Small intestine (tissue), 7 donors: ENCODE measurements around the gene GUCA1A. TPM values are rescaled to one million over a fixed set of nuclear protein-coding genes. Genes with fewer than 3 reads are reported as not detected.

Experiments
- DNase-seq, 2 donors: peaks; one replicate each; pipeline versions ENCODE4 v3.0.0 to v3.0.0-alpha.2; 2013
- FAIRE-seq: peaks from 2 replicates; lab custom pipeline; 2012; peaks lifted over from hg19 to GRCh38; lab: Jason Lieb, UNC
- H3K27ac ChIP-seq, 3 donors: one replicate each; pipeline ENCODE4 v1.5.1; 2013; ENCODE audit warnings: low read length in 2 of 3, mild to moderate bottlenecking in 2 of 3, control low read depth in 1 of 3, inconsistent platforms in 1 of 3, low read depth in 1 of 3, moderate library complexity in 1 of 3
- H3K27me3 ChIP-seq, 3 donors: one replicate each; pipeline ENCODE4 v1.6.1; 2013; ENCODE audit warnings: low read length in 3 of 3, inconsistent platforms in 1 of 3; ENCODE audit not compliant: control insufficient read depth in 3 of 3, insufficient read depth in 3 of 3
- H3K36me3 ChIP-seq, 3 donors: one replicate each; pipeline ENCODE4 v1.6.1; 2013; ENCODE audit warnings: low read length in 3 of 3, inconsistent platforms in 1 of 3, low read depth in 1 of 3, mild to moderate bottlenecking in 1 of 3, moderate library complexity in 1 of 3; ENCODE audit not compliant: control insufficient read depth in 3 of 3, insufficient read depth in 2 of 3
- H3K4me1 ChIP-seq, 3 donors: one replicate each; pipeline ENCODE4 v1.6.1; 2013; ENCODE audit warnings: low read length in 2 of 3, inconsistent platforms in 1 of 3, low read depth in 1 of 3, mild to moderate bottlenecking in 1 of 3, moderate library complexity in 1 of 3; ENCODE audit not compliant: control insufficient read depth in 3 of 3, insufficient read depth in 2 of 3
- H3K4me3 ChIP-seq, 3 donors: one replicate each; pipeline ENCODE4 v1.5.1; 2013; ENCODE audit warnings: low read length in 3 of 3, control low read depth in 1 of 3, inconsistent platforms in 1 of 3, low read depth in 1 of 3, mild to moderate bottlenecking in 1 of 3, moderate library complexity in 1 of 3
- H3K9me3 ChIP-seq, 2 donors: one replicate each; pipeline ENCODE4 v1.6.1; 2013; ENCODE audit warnings: low read depth in 1 of 2, low read length in 1 of 2; ENCODE audit not compliant: control insufficient read depth in 2 of 2, insufficient read depth in 1 of 2
- WGBS, 3 donors: extraction: QIAGEN DNeasy Blood & Tissue Kit; methylation state at CpG; one replicate each; pipeline ENCODE4 v1.1.7; 2013; 5-methylcytosine and 5-hydroxymethylcytosine counted together
- polyA plus RNA-seq, 4 donors: library from polyadenylated mRNA; stranded (reverse) in 3 of 4; unstranded in 1 of 4; fragments of 200-250 nt in 3 of 4; fragments of 120-200 nt in 1 of 4; gene quantifications; one replicate each; pipeline versions ENCODE4 v1.2.1 to v1.2.3, GENCODE V29; 2013
- donor health status: healthy with polysubstance abuse.
- donor health status: control.
- donor health status: control.
- donor health status: Bipolar disorder and iron deficiency.
- donor health status: healthy.

GUCA1A gene
- polyA plus RNA-seq, 4 donors: 0.37 to 0.69 TPM; not detected in 2

GRCh38 chr6:42138630-42139619 lies 34.2 kb upstream of the GUCA1A start:
- H3K4me1 ChIP-seq: peaks cover 2 to 58% (median 2%) of the 10 kb centered on the region in 3 donors
- H3K4me3 ChIP-seq: peak overlapping the region in 2 of 3 donors; percentile 3 to 14
- no peaks in the 10 kb centered on the region for H3K9me3 ChIP-seq
- FAIRE-seq (no peak), DNase-seq (peak; percentile 49 to 61)
- WGBS, 3 donors: 28 to 57% (median 30%) methylated on average over 9 of the region's 9 CpGs
- H3K27me3 ChIP-seq: peaks cover 0 to 3% (median 0%) of the 10 kb centered on the region in 3 donors
- peak overlapping the region; percentile 88 to 97 (median 95) for H3K27ac ChIP-seq
- peaks cover 0 to 48% (median 0%) of the 10 kb centered on the region in 3 donors for H3K36me3 ChIP-seq

GRCh38 chr6:42140032-42140431 lies 33.1 kb upstream of the GUCA1A start:
- Histone ChIP-seq H3K27ac (peak overlapping the region; percentile 88 to 99 (median 95)), H3K27me3 (peaks cover 0 to 3% (median 0%) of the 10 kb centered on the region in 3 donors), H3K4me1 (peaks cover 2 to 55% (median 2%) of the 10 kb centered on the region in 3 donors), H3K9me3 (no peaks in the 10 kb centered on the region), H3K36me3 (peaks cover 0 to 40% (median 0%) of the 10 kb centered on the region in 3 donors), H3K4me3 (peak overlapping the region in 2 of 3 donors; percentile 74 to 77)
- FAIRE-seq (no peak), DNase-seq (peak; percentile 93 to 99)
- WGBS, 3 donors: 14 to 57% (median 14%) methylated on average over 5 of the region's 5 CpGs

GRCh38 chr6:42140756-42141602 lies 32.2 kb upstream of the GUCA1A start:
- H3K27ac ChIP-seq: peak overlapping the region; percentile 88 to 99 (median 95)
- 18 to 56% (median 32%) methylated on average over 9 of the region's 9 CpGs for WGBS, 3 donors
- H3K4me1 ChIP-seq: peaks cover 2 to 49% (median 2%) of the 10 kb centered on the region in 3 donors
- peak; percentile 53 to 62 for DNase-seq
- H3K27me3 ChIP-seq: peaks cover 0 to 3% (median 0%) of the 10 kb centered on the region in 3 donors
- peak overlapping the region; percentile 44 to 77 (median 74) for H3K4me3 ChIP-seq
- peaks cover 0 to 33% (median 0%) of the 10 kb centered on the region in 3 donors for H3K36me3 ChIP-seq
- no peaks in the 10 kb centered on the region for H3K9me3 ChIP-seq
- no peak for FAIRE-seq

GRCh38 chr6:42141603-42142117 lies 31.5 kb upstream of the GUCA1A start:
- WGBS, 3 donors: 14 to 46% (median 24%) methylated on average over 12 to 13 of the region's 13 CpGs
- Histone ChIP-seq H3K4me3 (peak overlapping the region; percentile 44 to 77 (median 74)), H3K36me3 (peaks cover 0 to 27% (median 0%) of the 10 kb centered on the region in 3 donors), H3K9me3 (no peaks in the 10 kb centered on the region), H3K4me1 (peaks cover 0 to 42% (median 0%) of the 10 kb centered on the region in 3 donors), H3K27ac (peak overlapping the region; percentile 88 to 99 (median 95)), H3K27me3 (peaks cover 0 to 3% (median 0%) of the 10 kb centered on the region in 3 donors)
- DNase-seq: peak; percentile 62 to 83
- no peak for FAIRE-seq

GRCh38 chr6:42142118-42142835 lies 30.9 kb upstream of the GUCA1A start, which contains the start of gene C6orf132:
C6orf132 (minus strand) TSS chr6:42142620; CDS start chr6:42142444, 176 bp downstream.
- Histone ChIP-seq H3K4me3 (peak within 1 kb of the TSS; percentile 44 to 77 (median 74)), H3K4me1 (peaks cover 0 to 40% (median 0%) of the 10 kb centered on the region in 3 donors), H3K36me3 (peaks cover 0 to 24% (median 0%) of the 10 kb centered on the region in 3 donors), H3K27ac (peak within 1 kb of the TSS; percentile 88 to 99 (median 95)), H3K27me3 (peaks cover 0 to 3% (median 0%) of the 10 kb centered on the region in 3 donors), H3K9me3 (no peaks in the 10 kb centered on the region)
- no peak for FAIRE-seq
- 2 to 4% (median 3%) methylated on average over 41 to 60 of the region's 60 CpGs for WGBS, 3 donors
- peak; percentile 86 to 93 for DNase-seq

- no peaks in the 10 kb centered on the region for H3K9me3 ChIP-seq
- FAIRE-seq (no peak), DNase-seq (no peak)
- H3K4me3 ChIP-seq: no peak overlapping the region
- peak overlapping the region in 1 of 3 donors; percentile 68 for H3K27ac ChIP-seq
- 27 to 66% (median 46%) methylated on average over 10 of the region's 10 CpGs for WGBS, 3 donors
- H3K36me3 ChIP-seq: no peaks in the 10 kb centered on the region
- no peaks in the 10 kb centered on the region for H3K27me3 ChIP-seq
- H3K4me1 ChIP-seq: peaks cover 0 to 24% (median 3%) of the 10 kb centered on the region in 3 donors
Observed at GRCh38 chr6:42147138-42147562, 26.0 kb upstream of the GUCA1A start.

- H3K9me3 ChIP-seq: no peaks in the 10 kb centered on the region
- no peak for FAIRE-seq
- peak overlapping the region in 1 of 3 donors; percentile 68 for H3K27ac ChIP-seq
- peak; percentile 62 to 86 for DNase-seq
- no peaks in the 10 kb centered on the region for H3K36me3 ChIP-seq
- H3K4me3 ChIP-seq: no peak overlapping the region
- WGBS, 3 donors: 10 to 43% (median 29%) methylated on average over 3 of the region's 3 CpGs
- H3K4me1 ChIP-seq: peaks cover 0 to 24% (median 3%) of the 10 kb centered on the region in 3 donors
- H3K27me3 ChIP-seq: no peaks in the 10 kb centered on the region
Observed at GRCh38 chr6:42148058-42148457, 25.1 kb upstream of the GUCA1A start.
